Dermis blood vessel endothelial cell (primary cell): Measurements from ENCODE around the gene SLC39A12. TPM values are rescaled to one million over a fixed set of nuclear protein-coding genes. Genes with fewer than 3 reads are reported as not detected.
A peak's percentile ranks its signal among the peaks of the same experiment; 100 is the strongest.

Source experiments
- DNase-seq: peaks from one replicate; pipeline ENCODE4 v3.0.0; 2010
- total RNA-seq: library from RNA; depleted of rRNA; stranded (reverse); fragments of >200 nt; gene quantifications from 2 replicates; pipeline ENCODE4 v1.2.3, GENCODE V29; 2014

Gene SLC39A12
- total RNA-seq, 1 donor from 2014 or later: under 0.01 TPM

DNA sequence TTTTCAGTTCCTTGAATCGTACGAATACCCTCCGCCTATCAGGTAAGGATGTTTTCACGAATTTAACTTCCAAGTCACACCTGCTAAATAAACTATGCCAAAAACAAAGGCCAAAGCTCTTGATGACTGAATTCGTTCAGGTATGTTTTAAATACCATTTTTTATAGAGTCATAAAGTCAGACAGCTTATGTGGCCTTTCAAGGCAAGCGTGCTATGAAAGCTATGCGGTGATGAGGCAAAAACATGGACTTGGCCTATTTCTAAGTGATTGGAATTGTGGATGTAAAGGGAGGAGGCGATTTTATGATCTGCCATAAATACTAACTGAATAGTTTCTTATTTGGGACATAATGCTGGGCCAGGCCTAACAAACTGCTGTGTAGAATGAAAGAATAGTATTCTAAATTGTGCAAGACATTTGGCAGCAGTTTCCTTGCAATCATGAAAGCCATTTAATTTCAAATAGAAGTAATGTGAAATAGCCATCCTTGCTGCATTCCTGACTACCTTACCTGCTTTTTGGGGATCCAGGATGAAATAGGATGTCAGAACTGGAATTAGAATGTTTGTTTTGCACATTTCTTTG lies 14.0 kb downstream of the SLC39A12 start:
- no peak for DNase-seq

DNA sequence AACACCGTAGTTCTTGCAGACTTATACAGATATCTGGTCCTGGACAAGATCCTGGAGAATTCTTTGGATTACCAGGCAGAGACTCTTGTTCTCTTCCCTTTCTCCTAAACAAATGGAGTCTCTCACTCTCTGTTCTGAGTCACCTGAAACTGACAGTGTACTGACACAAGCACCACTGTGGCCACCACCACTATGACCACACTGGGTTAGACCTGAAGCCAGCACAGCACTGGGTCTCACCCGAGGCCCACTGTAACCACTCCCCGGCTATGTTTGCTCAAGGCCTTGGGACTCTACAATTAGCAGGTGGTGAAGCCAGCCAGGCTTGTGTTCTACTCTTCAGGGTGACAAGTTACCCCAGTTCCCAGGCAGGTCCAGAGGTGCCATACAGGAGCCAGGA lies 22.8 kb downstream of the SLC39A12 start:
- no peak for DNase-seq

DNA sequence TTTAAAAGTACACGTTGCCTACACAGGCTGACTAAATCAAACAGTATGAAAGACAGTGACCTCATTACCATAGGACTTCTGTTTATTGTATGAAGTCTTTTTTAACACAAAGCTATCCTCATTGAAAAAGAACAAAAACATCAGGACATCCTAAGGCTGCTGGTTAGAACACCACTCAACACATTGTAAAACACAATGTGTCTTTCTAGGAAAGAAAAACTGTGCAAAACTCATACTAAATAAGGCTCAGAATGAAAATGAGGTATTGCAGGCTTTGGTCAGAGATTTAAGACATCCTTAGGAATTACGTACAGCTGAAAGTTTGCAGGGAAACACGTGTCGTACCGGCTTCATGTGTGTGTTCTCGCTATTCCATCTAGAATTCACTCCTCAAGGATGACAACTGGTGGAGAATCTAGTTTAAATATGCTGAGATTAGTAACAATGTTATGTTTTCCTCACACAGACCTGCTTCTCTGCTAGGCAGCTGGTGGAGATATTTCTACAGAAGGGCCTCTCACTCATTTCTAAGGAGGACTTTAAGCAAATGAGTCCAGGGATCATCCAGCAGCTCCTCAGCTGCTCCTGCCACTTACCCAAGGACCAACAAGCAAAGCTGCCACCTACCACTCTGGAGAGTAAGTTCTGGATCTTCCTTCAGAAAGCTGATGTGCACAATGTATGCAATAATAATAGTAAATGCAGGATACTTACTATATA lies 29.3 kb downstream of the SLC39A12 start:
- DNase-seq: no peak

DNA sequence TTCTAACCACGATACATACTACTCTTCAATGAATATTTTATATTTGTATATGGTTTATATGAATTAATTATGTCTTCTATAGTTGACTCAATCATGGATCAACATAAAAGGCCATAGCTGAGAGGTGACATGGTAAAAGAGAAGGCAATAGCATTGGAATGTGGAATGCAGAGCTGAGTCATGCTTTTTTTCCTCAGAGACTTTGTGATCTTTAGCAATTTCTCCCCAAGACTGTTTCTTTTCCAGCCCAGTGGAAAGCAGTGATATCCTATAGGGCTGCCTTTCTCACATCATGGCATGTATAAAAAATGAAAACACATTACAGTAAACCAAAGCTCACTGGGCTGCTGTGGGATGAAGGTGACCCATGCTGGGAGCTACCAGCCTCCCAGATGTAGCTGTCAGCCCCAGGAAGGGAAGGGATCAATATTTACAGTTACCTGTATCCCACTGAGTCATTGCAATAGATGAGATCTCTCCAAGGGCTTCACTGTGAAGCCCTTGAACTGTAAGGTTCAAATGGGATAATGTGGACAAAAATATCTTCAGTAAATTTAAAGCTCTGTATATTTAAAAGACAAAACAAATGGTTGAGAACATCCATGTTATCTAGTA lies 30.2 kb downstream of the SLC39A12 start:
- DNase-seq: no peak

DNA sequence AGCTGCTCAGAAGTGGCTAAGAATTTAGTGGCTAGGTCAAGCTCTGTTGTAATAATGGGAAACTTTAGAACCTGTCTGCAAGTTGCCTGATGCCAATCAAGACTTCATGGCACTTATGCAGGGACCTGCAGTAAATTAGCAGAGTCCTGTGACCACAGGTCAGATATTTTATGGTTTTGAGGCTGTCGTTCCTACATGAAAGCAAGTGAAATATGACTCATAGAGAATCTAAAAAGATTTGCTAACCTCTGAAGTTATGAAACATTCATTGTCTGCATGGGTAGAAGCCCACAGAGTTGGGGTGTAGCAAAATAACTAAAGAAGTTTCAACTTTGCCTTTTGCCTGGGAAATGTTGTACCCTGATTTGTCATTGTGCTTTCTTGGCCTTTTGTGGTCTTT lies 32.3 kb downstream of the SLC39A12 start:
- DNase-seq: no peak

DNA sequence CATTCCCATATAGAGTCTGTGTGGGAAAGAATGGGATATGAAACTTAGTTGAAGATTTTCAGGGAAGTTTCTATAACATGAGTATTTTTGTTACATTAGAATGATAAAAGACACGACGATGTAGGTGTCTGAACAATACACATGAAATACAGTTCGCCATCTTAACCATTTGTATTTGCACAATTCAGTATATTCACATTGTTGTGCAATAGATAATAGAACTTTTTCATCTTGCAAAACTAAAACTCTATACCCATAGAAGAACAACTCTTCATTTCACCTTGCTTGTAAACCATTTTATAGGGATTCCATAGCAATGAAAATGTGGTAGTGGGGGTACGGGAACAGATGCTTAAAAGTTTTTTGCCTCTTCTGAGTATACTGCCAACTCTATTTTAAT lies 32.8 kb downstream of the SLC39A12 start:
- no peak for DNase-seq

DNA sequence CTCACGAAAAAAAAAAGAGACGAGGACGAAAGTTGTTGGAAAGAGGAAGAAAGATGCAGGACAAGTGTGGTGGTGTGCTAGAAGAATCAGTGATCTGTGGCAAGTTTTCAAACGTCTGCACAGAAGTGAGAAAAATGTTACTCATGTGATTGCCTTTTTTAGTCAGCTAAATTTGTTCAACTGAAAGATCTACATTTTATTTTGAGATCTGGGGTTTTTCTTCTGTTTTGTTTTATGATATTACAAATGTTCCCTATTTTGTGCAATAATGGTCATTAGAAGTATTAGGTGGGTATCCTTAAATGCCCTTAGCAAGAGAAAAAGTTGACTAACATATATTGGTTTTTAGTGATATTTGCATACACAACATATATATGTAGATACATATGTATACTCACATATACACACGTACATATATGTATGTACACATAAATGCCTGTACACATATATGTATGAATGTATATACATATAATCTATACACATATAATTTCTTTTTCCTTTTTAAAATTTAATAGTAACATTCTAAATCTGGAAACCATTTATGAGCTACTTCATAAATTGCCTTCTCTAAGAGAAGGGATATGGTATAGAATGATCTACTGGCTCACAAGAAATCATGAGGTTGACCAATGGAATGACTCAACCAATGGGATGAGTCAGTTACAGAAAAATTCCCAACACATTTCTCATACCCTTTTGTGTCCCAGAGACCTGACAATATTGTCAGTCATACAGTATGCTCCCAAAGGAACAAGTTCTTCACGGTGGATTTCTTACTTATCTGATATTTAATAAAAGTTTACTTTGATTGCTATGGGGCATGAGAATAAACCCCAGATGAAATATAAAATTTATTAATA lies 38.4 kb downstream of the SLC39A12 start:
- DNase-seq: no peak

DNA sequence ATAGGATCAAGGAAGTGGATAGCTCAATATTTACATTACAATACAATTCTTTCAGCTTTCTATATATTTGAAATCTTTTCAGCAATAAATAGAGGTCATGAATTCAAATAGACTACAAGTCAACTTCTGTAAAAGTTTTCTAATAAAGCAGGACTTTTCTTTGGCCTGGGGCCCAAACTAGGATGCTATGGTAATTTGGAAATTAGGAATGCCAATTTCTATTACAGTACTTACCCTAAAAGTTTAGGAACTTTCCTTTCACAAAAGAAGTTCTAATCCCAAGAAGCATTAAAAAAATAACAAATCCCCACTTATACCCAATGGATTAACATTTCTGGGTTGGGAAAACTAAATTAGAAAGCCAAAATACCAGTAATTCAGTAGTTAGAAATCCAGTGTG lies 40.5 kb downstream of the SLC39A12 start:
- no peak for DNase-seq

DNA sequence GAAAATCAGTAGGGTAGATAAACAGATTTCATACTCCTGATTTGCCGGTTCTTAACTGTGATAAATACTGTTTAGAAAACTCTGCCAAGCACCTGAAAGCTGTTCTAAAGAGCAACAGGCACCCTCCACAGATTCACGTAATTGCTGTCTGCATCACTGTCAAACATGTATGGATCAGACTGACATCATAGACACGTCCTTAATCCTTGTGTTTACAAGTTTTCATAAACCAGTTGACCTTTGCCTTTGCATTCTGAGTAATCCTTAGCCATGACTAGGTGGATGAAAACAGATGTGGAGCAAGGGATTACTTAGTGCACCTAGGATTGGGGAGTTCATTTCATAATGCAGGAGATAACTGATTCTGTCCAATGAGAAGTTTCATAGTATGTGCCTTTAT lies 41.6 kb downstream of the SLC39A12 start:
- DNase-seq: no peak

DNA sequence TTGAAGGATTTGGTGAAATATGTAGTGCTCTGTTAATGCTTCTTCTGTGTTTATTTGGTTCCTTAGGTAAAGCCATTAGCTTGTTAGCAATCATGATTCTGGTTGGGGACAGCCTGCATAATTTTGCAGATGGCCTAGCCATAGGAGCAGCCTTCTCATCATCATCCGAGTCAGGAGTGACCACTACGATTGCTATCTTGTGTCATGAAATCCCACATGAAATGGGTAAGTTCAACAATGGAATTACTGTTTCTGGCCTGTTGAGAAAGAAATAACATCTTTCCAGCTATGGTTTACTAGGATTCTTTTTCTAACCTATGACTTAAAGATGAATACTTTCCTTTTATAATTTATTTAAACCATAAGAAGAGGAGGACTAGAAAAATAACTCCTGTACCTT lies 48.9 kb downstream of the SLC39A12 start:
- DNase-seq: no peak

DNA sequence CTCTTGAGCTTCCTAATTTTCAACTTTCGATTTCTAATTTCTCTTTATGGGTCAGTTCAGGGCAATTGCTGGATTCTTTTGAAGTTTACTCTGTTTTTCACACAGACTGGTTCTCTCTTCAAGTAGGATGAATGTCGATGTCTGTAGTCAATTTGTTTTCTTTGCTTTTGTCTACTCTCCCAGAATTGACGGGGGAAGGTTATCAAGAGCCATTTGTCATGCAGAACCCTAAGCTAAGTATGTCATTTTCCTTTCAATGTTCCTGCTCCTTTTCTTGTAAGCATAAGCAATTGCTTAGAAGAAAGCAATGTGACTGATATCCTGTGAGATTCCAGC lies 53.7 kb downstream of the SLC39A12 start:
- DNase-seq: no peak

DNA sequence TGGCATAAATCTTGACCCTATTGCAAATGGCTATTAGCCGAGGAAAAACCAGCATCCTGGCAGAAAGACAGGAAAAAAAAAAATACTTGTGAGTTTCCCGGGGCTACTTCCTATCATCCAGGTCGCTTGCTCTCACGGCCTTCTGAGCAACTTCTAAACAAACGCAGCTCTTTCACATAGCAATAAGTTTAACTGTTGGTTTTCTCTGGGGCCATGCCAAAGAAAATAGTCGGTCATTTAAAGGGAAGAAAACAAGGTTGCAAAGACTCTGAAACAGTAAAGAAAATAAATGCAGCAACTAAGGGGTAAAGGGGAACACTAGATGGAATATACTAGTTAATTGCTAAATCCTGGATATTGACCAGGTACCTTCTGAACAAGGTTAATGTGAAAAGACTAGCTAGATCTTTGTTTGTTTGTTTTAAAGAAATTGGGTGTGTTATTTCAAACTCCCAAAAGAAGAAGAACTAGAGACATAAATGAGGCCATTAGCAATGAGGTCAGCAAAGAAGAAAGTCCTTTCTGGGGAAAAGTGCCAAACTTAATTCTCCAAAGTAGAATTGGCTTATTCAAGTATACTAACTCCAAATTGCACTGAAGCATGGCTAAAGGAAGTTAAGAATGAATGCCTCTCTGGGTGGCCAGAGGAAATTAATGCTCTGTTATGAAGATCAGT lies 54.2 kb downstream of the SLC39A12 start:
- DNase-seq: peak; percentile 32

DNA sequence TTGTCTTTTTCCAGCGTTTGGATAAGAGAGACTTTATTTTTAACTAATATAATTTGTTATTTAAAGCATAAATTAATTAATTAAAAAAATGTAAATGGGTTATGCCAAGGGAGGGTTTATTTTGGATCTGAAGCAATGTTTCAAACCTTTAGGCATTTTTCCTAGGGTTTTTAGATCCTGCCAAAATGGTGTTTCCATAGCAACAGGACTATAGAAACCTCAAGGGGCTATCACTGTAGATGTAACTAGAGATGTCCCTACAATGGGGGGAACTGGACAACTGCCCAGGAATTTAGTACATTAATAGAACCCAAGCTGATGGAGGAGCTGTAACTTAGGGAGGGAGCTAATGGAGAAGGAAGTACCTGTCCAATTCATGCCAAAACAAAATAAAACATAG lies 57.3 kb downstream of the SLC39A12 start:
- DNase-seq: no peak

DNA sequence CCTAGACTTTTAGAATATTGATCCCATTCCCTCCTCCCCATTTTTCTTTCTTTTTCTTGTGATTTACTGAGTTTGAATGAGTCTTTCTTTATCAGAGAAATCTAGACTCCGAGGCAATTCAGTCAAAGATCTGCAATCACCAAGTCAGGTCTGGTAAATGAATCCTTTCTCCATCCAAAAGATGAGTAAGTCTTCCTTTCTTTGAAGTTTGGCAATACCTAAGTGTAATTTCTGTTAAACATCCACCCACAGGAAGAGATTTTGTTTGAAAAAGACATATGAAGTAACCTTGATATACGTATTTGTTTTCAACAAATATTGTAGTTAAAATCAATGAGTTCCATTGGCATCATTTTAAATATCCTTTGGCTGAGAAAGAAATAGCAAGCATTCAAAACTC lies 58.3 kb downstream of the SLC39A12 start:
- no peak for DNase-seq

DNA sequence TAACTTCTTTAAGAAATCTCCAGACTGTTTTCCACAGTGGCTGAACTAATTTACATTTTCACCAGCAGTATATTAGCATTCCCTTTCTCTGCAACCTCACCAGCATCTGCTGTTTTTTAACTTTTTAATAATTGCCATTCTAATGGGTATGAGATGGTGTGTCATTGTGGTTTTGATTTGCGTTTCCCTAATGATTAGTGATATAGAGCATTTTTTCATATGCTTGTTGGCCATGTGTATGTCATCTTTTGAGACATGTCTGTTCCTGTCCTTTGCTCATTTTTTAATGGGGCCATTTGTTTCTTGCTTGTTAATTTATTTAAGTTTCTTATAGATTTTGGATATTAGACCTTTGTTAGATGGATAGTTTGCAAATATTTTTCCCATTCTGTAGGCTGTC lies 68.8 kb downstream of the SLC39A12 start:
- DNase-seq: no peak

DNA sequence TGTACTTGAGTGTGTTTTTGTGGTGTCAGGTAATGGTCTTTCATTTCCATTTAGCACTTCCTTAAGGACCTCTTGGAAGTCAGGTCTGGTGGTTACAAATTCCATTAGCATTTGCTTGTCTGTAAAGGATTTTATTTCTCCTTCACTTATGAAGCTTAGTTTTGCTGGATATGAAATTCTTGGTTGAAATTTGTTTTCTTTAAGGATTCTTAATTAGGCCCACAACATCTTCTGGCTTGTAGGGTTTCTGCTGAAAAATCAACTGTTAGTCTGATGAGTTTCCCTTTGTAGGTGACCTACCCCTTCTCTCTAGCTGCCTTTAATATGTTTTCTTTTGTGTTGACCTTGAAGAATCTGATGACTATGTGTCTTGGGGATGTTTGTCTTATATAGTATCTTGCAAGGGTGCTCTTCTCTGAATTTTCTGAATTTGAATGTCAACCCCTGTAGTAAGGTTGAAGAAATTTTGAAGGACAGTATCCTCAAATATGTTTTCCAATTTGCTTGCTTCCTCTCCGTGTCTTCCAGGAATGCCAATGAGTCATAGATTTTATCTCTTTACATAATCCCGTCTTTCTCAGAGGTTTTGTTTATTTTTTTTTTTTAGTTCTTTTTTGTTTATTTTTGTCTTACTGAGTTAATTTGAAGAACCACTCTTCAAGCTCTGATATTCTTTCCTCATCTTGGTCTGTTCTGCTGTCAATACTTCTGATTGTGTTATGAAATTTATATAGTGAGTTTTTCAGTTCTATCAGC lies 70.2 kb downstream of the SLC39A12 start:
- DNase-seq: no peak

DNA sequence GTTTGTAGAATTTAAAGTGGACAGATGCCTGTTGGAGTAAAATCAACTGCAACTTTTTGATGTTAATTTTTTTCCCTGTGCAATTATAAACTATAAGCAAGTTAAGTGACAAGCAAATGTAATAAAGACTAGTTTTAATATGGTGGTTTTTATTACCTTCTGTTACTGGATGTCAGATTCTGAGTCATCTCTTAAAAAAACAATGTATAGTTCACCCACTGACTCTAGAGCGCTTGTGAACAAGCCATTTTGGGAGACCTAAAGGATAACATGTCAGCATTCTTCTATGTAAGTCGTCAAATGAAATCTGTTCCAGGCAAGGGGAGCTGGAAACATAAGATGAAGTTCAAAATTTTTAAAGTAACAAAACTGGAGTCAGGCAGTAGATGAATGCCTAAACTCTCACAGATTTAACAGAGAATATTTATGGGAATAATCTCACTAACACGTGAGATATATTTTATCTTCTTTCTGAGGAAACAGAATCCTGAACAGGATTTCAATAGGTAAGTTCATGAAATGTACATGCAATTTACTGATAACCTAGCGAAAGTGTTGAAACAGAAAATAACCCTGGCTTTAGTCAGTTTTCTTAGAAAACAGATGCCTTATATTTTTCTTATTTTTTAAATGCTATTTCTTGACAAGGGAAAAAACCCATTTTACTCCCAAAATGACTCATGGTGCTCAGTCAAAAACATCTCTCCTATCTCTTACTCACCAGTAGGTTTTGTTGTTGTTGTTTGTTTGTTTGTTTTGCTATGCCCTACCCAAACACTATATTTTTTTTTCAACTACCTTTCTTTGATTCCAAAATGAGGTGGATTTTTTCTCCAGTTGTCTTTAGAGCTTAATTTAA lies 91.7 kb downstream of the SLC39A12 start:
- DNase-seq: no peak

DNA sequence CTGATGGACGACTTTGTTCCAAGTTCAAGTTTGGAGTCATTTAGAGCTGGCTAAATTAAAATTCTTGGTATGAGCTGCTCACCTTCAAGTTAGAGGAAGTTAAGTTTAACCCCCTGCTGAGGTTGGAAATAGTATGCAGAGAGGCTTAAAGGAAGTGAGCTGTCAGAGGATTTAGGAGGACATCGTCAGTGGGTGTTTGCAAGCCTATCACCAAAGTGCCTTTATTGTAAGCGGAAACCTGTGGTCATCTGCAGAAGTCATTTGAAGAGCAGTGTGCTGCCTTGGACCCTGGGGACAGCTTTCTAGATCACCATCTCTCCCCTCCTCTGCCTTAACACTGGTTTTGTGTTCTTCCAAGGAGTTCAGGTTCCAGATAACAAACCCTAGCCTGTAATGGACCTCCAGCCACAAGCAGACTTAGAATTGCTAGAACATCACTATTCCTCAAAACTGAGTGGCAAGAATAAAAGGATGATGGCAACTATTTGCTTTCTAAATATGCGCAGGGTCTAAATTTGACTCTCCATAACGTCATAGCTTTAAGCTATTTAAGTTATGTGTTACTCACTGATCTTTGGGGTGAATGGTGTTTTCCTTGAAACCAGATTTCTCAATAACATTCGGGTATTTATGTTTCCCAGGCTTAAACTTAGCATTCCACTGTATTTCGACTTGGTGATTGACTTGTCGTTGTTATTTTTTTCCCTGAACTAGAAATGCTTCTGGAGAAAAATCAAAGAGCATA lies 93.4 kb downstream of the SLC39A12 start:
- DNase-seq: no peak

DNA sequence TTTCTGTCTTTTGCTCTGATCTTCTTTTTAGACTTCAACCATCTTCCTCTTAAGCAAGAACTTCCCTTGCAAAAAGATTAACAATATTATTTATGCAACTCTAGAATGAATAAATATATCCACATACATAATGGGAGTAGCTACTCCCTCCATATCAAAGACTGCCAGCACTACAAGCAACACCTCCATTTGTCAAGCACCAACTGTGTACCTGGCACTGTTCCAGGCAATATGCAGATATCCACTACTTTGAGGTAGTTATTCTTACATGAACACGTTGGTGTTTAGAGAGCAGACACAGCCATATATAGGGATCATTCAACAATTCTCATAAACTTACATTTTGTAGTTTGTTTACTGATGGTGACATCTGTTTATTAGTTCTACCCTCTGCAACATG lies 104.9 kb downstream of the SLC39A12 start:
- no peak for DNase-seq

DNA sequence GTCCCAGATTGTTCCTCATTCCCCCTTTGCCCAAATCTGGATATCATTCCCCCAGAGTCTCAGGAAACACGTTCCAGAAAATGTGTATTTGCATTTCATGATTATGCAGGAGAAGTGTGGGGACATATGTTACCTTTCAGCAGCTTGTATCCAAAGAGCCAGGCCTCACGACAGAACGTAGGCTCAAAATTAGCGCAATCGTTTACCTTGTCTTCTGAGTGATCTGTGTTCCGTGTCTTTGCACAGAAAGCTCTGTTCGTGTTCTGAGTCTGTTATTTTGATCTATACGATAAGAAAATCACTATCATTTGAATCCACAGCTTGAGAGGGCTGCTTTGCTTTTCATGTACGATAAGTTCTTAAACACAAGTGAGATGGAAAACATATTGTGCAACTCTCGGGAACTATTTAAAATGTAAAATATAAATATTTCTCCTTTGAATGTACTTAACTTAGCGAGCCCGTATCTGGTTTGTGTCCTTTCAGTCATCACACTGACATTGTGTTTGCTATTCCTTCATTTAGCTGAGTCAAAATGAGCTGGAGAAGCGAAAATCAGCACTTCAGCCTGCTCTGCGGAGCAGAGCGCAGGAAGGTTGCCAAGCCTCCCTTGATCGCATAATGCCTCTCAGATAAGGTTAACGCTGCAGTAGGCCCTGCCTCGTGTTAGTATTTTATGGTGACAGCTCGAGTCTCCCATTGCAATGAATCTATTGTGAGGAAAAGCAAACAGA lies 108.3 kb downstream of the SLC39A12 start:
- no peak for DNase-seq
